Stimulated activated CD4-positive, alpha-beta T cell treated with anti-CD3 and anti-CD28 coated beads, Interleukin-4, amount 100 ng/mL, for 24 hours (primary cell): Measurements from ENCODE around the gene MIEF1.
"Not testable (repeated sequence)": the region's sequence is repeated elsewhere in the genome, so short reads cannot be mapped to it uniquely, and the experiment has no call there.

ENCODE experiments used
- DNase-seq: peaks from one replicate; pipeline ENCODE4 v3.0.0-alpha.2; 2020

The MIEF1 gene

GRCh38 chr22:39490966-39491680, 11.0 kb upstream of the MIEF1 start:
- no peak for DNase-seq

- no peak for DNase-seq
Measured at GRCh38 chr22:39491696-39492095, 10.4 kb upstream of the MIEF1 start.

- no peak for DNase-seq
Measured at GRCh38 chr22:39492186-39492585, 9.9 kb upstream of the MIEF1 start.

- no peak for DNase-seq
Measured at GRCh38 chr22:39493759-39494158, 8.3 kb upstream of the MIEF1 start.

- DNase-seq, result no peak
Measured at GRCh38 chr22:39494471-39495120, 7.5 kb upstream of the MIEF1 start.

- peak; percentile 73 for DNase-seq
Measured at GRCh38 chr22:39496131-39496838, 5.8 kb upstream of the MIEF1 start.

GRCh38 chr22:39497429-39497828, 4.7 kb upstream of the MIEF1 start:
- no peak for DNase-seq

- no peak for DNase-seq
Measured at GRCh38 chr22:39498368-39498767, 3.7 kb upstream of the MIEF1 start.

- no peak for DNase-seq
Measured at GRCh38 chr22:39498802-39499201, 3.3 kb upstream of the MIEF1 start.

GRCh38 chr22:39500101-39500500, 2.0 kb upstream of the MIEF1 start:
- DNase-seq, result no peak

GRCh38 chr22:39501644-39502108, 414 bp upstream of the MIEF1 start:
- no peak for DNase-seq

- DNase-seq, result no peak
Measured at GRCh38 chr22:39502789-39503409, 809 bp downstream of the MIEF1 start.

- no peak for DNase-seq
Measured at GRCh38 chr22:39503630-39504029, 1.5 kb downstream of the MIEF1 start.

- no peak for DNase-seq
Measured at GRCh38 chr22:39504071-39504470, 2.0 kb downstream of the MIEF1 start.

- DNase-seq, result not testable (repeated sequence)
Measured at GRCh38 chr22:39507021-39507420, 4.9 kb downstream of the MIEF1 start.

GRCh38 chr22:39508393-39508792, 6.3 kb downstream of the MIEF1 start:
- no peak for DNase-seq

GRCh38 chr22:39510529-39511149, 8.5 kb downstream of the MIEF1 start:
- no peak for DNase-seq

GRCh38 chr22:39511226-39511625, 9.1 kb downstream of the MIEF1 start:
- no peak for DNase-seq

GRCh38 chr22:39512026-39512425, 9.9 kb downstream of the MIEF1 start:
- DNase-seq, result no peak

- no peak for DNase-seq
Measured at GRCh38 chr22:39513791-39514190, 11.7 kb downstream of the MIEF1 start.

- peak; percentile 58 for DNase-seq
Measured at GRCh38 chr22:39514373-39514973, 12.4 kb downstream of the MIEF1 start.

- no peak for DNase-seq
Measured at GRCh38 chr22:39515266-39516050, 13.4 kb downstream of the MIEF1 start.
